B cell (primary cell): Measurements from ENCODE around the gene SPIRE1. TPM values are rescaled to one million over a fixed set of nuclear protein-coding genes. Genes with fewer than 3 reads are reported as not detected.

Source experiments
- ATAC-seq: fragments of 200-7000 bp; cut with Tn5 transposase; one replicate; pipeline ENCODE4 v1.10.0; 2021; ENCODE audit warnings: low read depth, mild to moderate bottlenecking, moderate number of reproducible peaks, moderate library complexity
- CTCF ChIA-PET: fragments of 350-600 bp; sonication (Branson Sonifier 250); formaldehyde crosslinking; loops from one replicate; lab custom pipeline; 2021; ENCODE audit warnings: antibody characterized with exemption, inconsistent platforms; lab: Charles Lee
- POLR2A ChIA-PET: fragments of 350-600 bp; sonication (Branson Sonifier 250); formaldehyde crosslinking; loops from one replicate; lab custom pipeline; 2021; ENCODE audit warnings: antibody characterized with exemption; lab: Charles Lee
- DNase-seq: peaks from one replicate; pipeline ENCODE4 v3.0.0; 2013
- H2AFZ ChIP-seq: 2 replicates; pipeline ENCODE4 v1.6.1; 2012; ENCODE audit warnings: mild to moderate bottlenecking, low read depth, low read length; ENCODE audit not compliant: insufficient read depth, poor library complexity, severe bottlenecking
- H3K27ac ChIP-seq, 2 donors: 1 replicate in 1 of 2; 2 replicates in 1 of 2; pipeline ENCODE4 v1.5.1; 2012 to 2013; ENCODE audit warnings: low read length in 2 of 2, mild to moderate bottlenecking in 2 of 2, moderate library complexity in 1 of 2
- H3K27me3 ChIP-seq, 4 experiments: fragments of 200-600 bp in 1 of 4; sonication (generic) in 1 of 4; replicated peaks in 1 of 4; 1 replicate in 2 of 4; 2 replicates in 2 of 4; pipeline versions ENCODE4 v1.6.1 to v1.7.0; 2013 to 2016; ENCODE audit warnings: low read length in 3 of 4, mild to moderate bottlenecking in 2 of 4, mixed read lengths in 1 of 4, moderate library complexity in 1 of 4; ENCODE audit not compliant: insufficient read depth in 4 of 4, control insufficient read depth in 3 of 4; ENCODE audit errors: control extremely low read depth in 1 of 4
- H3K36me3 ChIP-seq, 2 experiments: replicated peaks in 1 of 2; 1 replicate in 1 of 2; 2 replicates in 1 of 2; pipeline versions ENCODE4 v1.6.1 to v1.7.1; 2013; ENCODE audit warnings: low read length in 1 of 2; ENCODE audit not compliant: insufficient read depth in 2 of 2, control insufficient read depth in 1 of 2; ENCODE audit errors: control extremely low read depth in 1 of 2, extremely low read depth in 1 of 2
- H3K4me1 ChIP-seq, 2 donors: fragments of 200-600 bp in 1 of 2; sonication (generic) in 1 of 2; 1 replicate in 1 of 2; 2 replicates in 1 of 2; pipeline versions ENCODE4 v1.5.1 to v1.6.1; 2013 to 2017; ENCODE audit warnings: low read length in 2 of 2; ENCODE audit not compliant: control insufficient read depth in 2 of 2, insufficient read depth in 2 of 2
- H3K4me2 ChIP-seq: replicated peaks from 2 replicates; pipeline ENCODE3; 2012; ENCODE audit warnings: mild to moderate bottlenecking, low read depth, low read length; ENCODE audit not compliant: poor library complexity, severe bottlenecking
- H3K4me3 ChIP-seq, 5 experiments: fragments of 200-600 bp in 1 of 5; sonication (generic) in 1 of 5; 1 replicate in 3 of 5; 2 replicates in 2 of 5; pipeline versions ENCODE4 v1.5.1 to v1.7.0; 2011 to 2016; ENCODE audit warnings: low read length in 4 of 5, mild to moderate bottlenecking in 4 of 5, low read depth in 2 of 5, control low read depth in 1 of 5, moderate library complexity in 1 of 5; ENCODE audit not compliant: insufficient read depth in 1 of 5; ENCODE audit errors: control extremely low read depth in 1 of 5, extremely low read depth in 1 of 5
- H3K79me2 ChIP-seq: fragments of 200-600 bp; sonication (generic); one replicate; pipeline ENCODE4 v1.6.0; 2016; ENCODE audit warnings: low read length; ENCODE audit not compliant: control insufficient read depth, insufficient read depth
- H3K9ac ChIP-seq: fragments of 200-600 bp; sonication (generic); 2 replicates; pipeline ENCODE4 v1.6.1; 2017; ENCODE audit warnings: mild to moderate bottlenecking, low read length, moderate library complexity
- H3K9me3 ChIP-seq, 3 donors: one replicate each; pipeline versions ENCODE4 v1.6.1 to v1.7.1; 2013; ENCODE audit warnings: low read length in 2 of 3; ENCODE audit not compliant: control insufficient read depth in 2 of 3, insufficient read depth in 1 of 3; ENCODE audit errors: control extremely low read depth in 1 of 3
- H4K20me1 ChIP-seq: 2 replicates; pipeline ENCODE4 v1.6.0; 2012; ENCODE audit warnings: mild to moderate bottlenecking, low read length; ENCODE audit not compliant: insufficient read depth, control insufficient read depth, poor library complexity, severe bottlenecking
- H3K27ac Mint-ChIP-seq: one replicate; pipeline ENCODE4 v1.8.0; 2021; ENCODE audit warnings: mixed read lengths
- H3K27me3 Mint-ChIP-seq: one replicate; pipeline ENCODE4 v1.8.0; 2021; ENCODE audit warnings: mixed read lengths
- H3K4me1 Mint-ChIP-seq: one replicate; pipeline ENCODE4 v1.8.0; 2021; ENCODE audit warnings: mixed read lengths
- H3K4me3 Mint-ChIP-seq: one replicate; pipeline ENCODE4 v1.8.0; 2021; ENCODE audit warnings: mixed read lengths
- H3K9me3 Mint-ChIP-seq: one replicate; pipeline ENCODE4 v1.8.0; 2022; ENCODE audit warnings: mixed read lengths; ENCODE audit not compliant: insufficient read depth
- EZH2 ChIP-seq: IDR thresholded peaks from 2 replicates; pipeline ENCODE4 v1.6.1; 2012; ENCODE audit warnings: borderline replicate concordance, low read depth, mild to moderate bottlenecking, moderate library complexity, low read length; ENCODE audit not compliant: insufficient read depth, poor library complexity, severe bottlenecking
- WGBS: methylation state at CpG from one replicate; pipeline ENCODE4 v1.1.5; 2013; ENCODE audit warnings: missing lambda C conversion rate; ENCODE audit not compliant: insufficient coverage; 5-methylcytosine and 5-hydroxymethylcytosine counted together
- intact Hi-C: fragments of 100-400 bp; cut with micrococcal nuclease; formaldehyde crosslinking; loops from one replicate; pipeline ENCODE4 v1.10.0; 2022
- polyA plus RNA-seq: library from polyadenylated mRNA; depleted of rRNA; stranded (reverse); fragments of >200 nt; gene quantifications from 2 replicates; pipeline ENCODE4 v1.2.3, GENCODE V29; 2012
- total RNA-seq, 2 donors: library from RNA; stranded (reverse); fragments of 120-200 nt in 1 of 2; gene quantifications; 1 replicate in 1 of 2; 2 replicates in 1 of 2; pipeline versions ENCODE4 v1.2.3 to v1.2.4, GENCODE V29; 2013 to 2022
- TF ChIP-seq, protein P1 (sequence below): fragments of 200-600 bp; IDR thresholded peaks from one replicate; pipeline ENCODE4 v1.8.0; 2022; ENCODE audit warnings: antibody characterized with exemption, mild to moderate bottlenecking

The SPIRE1 gene
- total and polyA plus RNA-seq, 2 donors (not counting 1 experiment from before 2014, with no cell fraction given), result 0.22 to 4.0 TPM

DNA sequence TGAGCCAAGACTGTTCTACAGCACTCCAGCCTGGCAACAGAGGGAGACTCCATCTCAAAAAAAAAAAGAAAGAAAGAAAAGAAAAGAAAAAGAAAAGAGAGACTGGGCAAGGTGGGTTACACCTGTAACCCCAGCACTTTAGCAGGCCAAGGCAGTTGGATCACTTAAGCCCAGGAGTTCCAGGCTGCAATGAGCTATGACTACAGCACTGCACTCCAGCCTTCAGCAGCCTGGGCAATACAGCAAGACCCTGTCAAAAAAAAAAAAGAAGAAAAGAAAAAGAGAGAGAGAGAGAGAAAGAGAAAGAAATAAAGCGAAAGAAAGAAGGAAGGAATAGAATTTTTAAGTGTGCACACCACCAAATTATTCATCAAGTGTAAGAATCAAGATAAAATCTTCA is 2.9 kb downstream of the SPIRE1 start:
- peaks cover 39% of the 10 kb centered on the region for H3K27me3 Mint-ChIP-seq
- ATAC-seq, result no peak
- no peaks in the 10 kb centered on the region for H3K36me3 ChIP-seq
- intact Hi-C loops, result loop anchor here (5.0 kb wide), 1 partner anchor 718 kb away; no protein-coding TSS in a partner anchor
- peaks cover 0 to 36% (median 5%) of the 10 kb centered on the region in 4 experiments for H3K27me3 ChIP-seq
- DNase-seq, result no peak
- H3K4me1 ChIP-seq, result peaks cover 9 to 11% of the 10 kb centered on the region in 2 donors
- no CpG with 5 or more reads among the region's 1 CpG for WGBS
- TF ChIP-seq EZH2, result no peak
- TF ChIP-seq, protein P1, sequence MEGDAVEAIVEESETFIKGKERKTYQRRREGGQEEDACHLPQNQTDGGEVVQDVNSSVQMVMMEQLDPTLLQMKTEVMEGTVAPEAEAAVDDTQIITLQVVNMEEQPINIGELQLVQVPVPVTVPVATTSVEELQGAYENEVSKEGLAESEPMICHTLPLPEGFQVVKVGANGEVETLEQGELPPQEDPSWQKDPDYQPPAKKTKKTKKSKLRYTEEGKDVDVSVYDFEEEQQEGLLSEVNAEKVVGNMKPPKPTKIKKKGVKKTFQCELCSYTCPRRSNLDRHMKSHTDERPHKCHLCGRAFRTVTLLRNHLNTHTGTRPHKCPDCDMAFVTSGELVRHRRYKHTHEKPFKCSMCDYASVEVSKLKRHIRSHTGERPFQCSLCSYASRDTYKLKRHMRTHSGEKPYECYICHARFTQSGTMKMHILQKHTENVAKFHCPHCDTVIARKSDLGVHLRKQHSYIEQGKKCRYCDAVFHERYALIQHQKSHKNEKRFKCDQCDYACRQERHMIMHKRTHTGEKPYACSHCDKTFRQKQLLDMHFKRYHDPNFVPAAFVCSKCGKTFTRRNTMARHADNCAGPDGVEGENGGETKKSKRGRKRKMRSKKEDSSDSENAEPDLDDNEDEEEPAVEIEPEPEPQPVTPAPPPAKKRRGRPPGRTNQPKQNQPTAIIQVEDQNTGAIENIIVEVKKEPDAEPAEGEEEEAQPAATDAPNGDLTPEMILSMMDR, result no peak
- CTCF ChIA-PET, result no interaction called here
- H2AFZ ChIP-seq, result no peak overlapping the region
- H3K27ac ChIP-seq, result no peak overlapping the region
- peaks cover 11% of the 10 kb centered on the region for H3K4me1 Mint-ChIP-seq
- no peaks in the 10 kb centered on the region for H4K20me1 ChIP-seq
- POLR2A ChIA-PET, result no interaction called here
- no peaks in the 10 kb centered on the region for H3K9me3 Mint-ChIP-seq
- no peak overlapping the region for H3K4me3 ChIP-seq
- no peak overlapping the region for H3K4me2 ChIP-seq
- H3K79me2 ChIP-seq, result no peaks in the 10 kb centered on the region
- H3K4me3 Mint-ChIP-seq, result no peak overlapping the region
- H3K9me3 ChIP-seq, result peaks cover 0 to 1% (median 0%) of the 10 kb centered on the region in 3 donors
- no peak overlapping the region for H3K9ac ChIP-seq
- no peak overlapping the region for H3K27ac Mint-ChIP-seq

- POLR2A ChIA-PET, result no interaction called here
- no peaks in the 10 kb centered on the region for H4K20me1 ChIP-seq
- H3K4me2 ChIP-seq, result no peak overlapping the region
- no peak for TF ChIP-seq EZH2
- TF ChIP-seq, protein P1, result no peak
- no peak overlapping the region for H3K4me3 Mint-ChIP-seq
- DNase-seq, result no peak
- intact Hi-C loops, result no loop called here
- no peaks in the 10 kb centered on the region for H3K9me3 Mint-ChIP-seq
- no peaks in the 10 kb centered on the region for H3K79me2 ChIP-seq
- H3K27ac ChIP-seq, result no peak overlapping the region
- WGBS, result no CpG with 5 or more reads among the region's 3 CpGs
- H3K27ac Mint-ChIP-seq, result no peak overlapping the region
- CTCF ChIA-PET, result interaction anchor here (0.7 kb wide), 1 partner anchor 261 kb away, joined by 3 read pairs; no protein-coding TSS in a partner anchor
- no peaks in the 10 kb centered on the region for H3K36me3 ChIP-seq
- peaks cover 44% of the 10 kb centered on the region for H3K27me3 Mint-ChIP-seq
- ATAC-seq, result no peak
- H3K4me1 Mint-ChIP-seq, result peaks cover 6% of the 10 kb centered on the region
- peaks cover 5 to 9% of the 10 kb centered on the region in 2 donors for H3K4me1 ChIP-seq
- H2AFZ ChIP-seq, result no peak overlapping the region
- peaks cover 0 to 1% (median 0%) of the 10 kb centered on the region in 3 donors for H3K9me3 ChIP-seq
- H3K27me3 ChIP-seq, result peaks cover 0 to 33% (median 5%) of the 10 kb centered on the region in 4 experiments
- no peak overlapping the region for H3K4me3 ChIP-seq
- no peak overlapping the region for H3K9ac ChIP-seq
These were observed 5.0 kb downstream of the SPIRE1 start for GRCh38 chr18:12652861-12653401.
